ENCODE data around the gene PTPRM. TPM values are rescaled to one million over a fixed set of nuclear protein-coding genes. Genes with fewer than 3 reads are reported as not detected.

PTPRM gene
- polyA plus RNA-seq, 1 of the 3 experiments (the other 2 are of a cell fraction): 16.0 TPM

DNA sequence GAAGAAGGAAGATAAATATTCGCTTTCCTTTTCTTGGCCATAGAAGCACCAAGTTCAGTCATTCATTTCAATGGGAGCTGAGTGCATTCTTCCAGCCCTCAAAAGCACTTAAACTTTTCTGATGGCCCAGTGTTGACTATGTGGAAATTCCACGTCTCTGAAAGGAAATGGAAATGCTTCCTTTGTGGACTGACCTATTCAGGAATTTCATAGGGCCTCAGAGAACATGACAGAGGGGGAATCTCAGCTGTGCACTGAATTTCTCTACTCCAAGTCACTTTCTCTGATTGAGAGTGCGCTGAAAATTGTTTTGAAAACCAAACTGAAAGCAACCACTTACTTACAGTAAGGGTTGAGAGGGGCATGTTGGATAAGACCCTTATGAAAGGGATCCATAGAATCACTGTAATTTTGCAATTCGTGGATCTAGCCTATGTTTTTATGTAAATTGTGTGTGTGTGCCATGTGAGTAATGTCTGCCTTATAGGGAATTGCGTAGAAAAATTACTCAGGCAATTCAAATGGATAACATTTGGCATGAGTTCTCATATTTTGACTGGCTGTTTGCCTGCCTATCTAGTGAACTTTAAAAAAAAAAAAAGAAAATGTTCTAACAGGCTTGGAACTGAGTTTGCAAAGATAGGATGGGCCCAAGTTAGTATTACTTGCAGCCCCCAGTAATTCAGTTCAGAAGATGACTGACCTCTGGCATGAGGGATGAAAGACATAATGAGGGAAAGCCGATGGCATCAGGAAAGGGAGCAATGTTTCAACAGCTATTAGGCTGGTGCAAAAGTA is 437.0 kb downstream of the PTPRM start (continued):
- TF ChIP-seq TEAD4 (IDR thresholded peaks at IDR 0.05; ENCODE audit: borderline replicate concordance, insufficient read depth) (no peak), ZBTB33 (IDR thresholded peaks at IDR 0.05; ENCODE audit: borderline replicate concordance, low read depth) (no peak), TCF12 (IDR thresholded peaks at IDR 0.05) (no peak), RXRA (IDR thresholded peaks at IDR 0.05; ENCODE audit: borderline replicate concordance, low read depth) (no peak), ELF1 (IDR thresholded peaks at IDR 0.05) (no peak)

- H3K4me3 ChIP-seq (ENCODE audit: low read depth in 2 of 2, low read length in 1 of 2): no peak overlapping the region
- H3K27ac ChIP-seq (ENCODE audit: low read depth in 2 of 2, low read length in 1 of 2): no peak overlapping the region
- H3F3A ChIP-seq (replicated peaks; ENCODE audit: insufficient read depth): no peaks in the 10 kb centered on the region
- no peak overlapping the region for H3K9ac ChIP-seq
- no peaks in the 10 kb centered on the region for H4K20me1 ChIP-seq (ENCODE audit: insufficient read depth)
- no peak overlapping the region for H2AFZ ChIP-seq (ENCODE audit: low read depth)
- 76% methylated on average over 3 of the region's 3 CpGs for WGBS (ENCODE audit: low lambda C conversion rate)
- DNase-seq: no peak
- ChIA-PET POLR2A (no interaction called here), CTCF (no interaction called here)
- no peaks in the 10 kb centered on the region for H3K27me3 ChIP-seq (ENCODE audit: insufficient read depth)
- no peaks in the 10 kb centered on the region for H3K36me3 ChIP-seq (replicated peaks in 1 of 2; ENCODE audit: control insufficient read depth in 1 of 2, insufficient read depth in 2 of 2, low read length in 1 of 2)
- H3K4me1 ChIP-seq (ENCODE audit: control insufficient read depth in 1 of 2, insufficient read depth in 2 of 2, low read depth in 1 of 2, low read length in 1 of 2): peaks cover 0 to 15% of the 10 kb centered on the region in 2 experiments; a peak in 1 of 4 replicates
- no peaks in the 10 kb centered on the region for H3K9me2 ChIP-seq
- H3K9me3 ChIP-seq: no peaks in the 10 kb centered on the region
- no peak for TF ChIP-seq RAD21 (IDR thresholded peaks at IDR 0.05; ENCODE audit: low read length)
- no peak for TF ChIP-seq MAX (IDR thresholded peaks at IDR 0.05; ENCODE audit: low read depth)
- TF ChIP-seq FOSL2 (IDR thresholded peaks at IDR 0.05; ENCODE audit: borderline replicate concordance, low read depth): no peak
- TF ChIP-seq GABPA (IDR thresholded peaks at IDR 0.05; ENCODE audit: low read depth): no peak
- TF ChIP-seq, protein P1, sequence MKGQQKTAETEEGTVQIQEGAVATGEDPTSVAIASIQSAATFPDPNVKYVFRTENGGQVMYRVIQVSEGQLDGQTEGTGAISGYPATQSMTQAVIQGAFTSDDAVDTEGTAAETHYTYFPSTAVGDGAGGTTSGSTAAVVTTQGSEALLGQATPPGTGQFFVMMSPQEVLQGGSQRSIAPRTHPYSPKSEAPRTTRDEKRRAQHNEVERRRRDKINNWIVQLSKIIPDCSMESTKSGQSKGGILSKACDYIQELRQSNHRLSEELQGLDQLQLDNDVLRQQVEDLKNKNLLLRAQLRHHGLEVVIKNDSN (IDR thresholded peaks at IDR 0.05; ENCODE audit: borderline replicate concordance, low read depth): no peak
- TF ChIP-seq, protein P2, sequence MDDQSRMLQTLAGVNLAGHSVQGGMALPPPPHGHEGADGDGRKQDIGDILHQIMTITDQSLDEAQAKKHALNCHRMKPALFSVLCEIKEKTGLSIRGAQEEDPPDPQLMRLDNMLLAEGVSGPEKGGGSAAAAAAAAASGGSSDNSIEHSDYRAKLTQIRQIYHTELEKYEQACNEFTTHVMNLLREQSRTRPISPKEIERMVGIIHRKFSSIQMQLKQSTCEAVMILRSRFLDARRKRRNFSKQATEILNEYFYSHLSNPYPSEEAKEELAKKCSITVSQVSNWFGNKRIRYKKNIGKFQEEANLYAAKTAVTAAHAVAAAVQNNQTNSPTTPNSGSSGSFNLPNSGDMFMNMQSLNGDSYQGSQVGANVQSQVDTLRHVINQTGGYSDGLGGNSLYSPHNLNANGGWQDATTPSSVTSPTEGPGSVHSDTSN (IDR thresholded peaks at IDR 0.05): no peak
- TF ChIP-seq CHD2 (IDR thresholded peaks at IDR 0.05; ENCODE audit: low read length, partially characterized antibody): no peak
- TF ChIP-seq RCOR1 (IDR thresholded peaks at IDR 0.05; ENCODE audit: low read length): no peak
- no peak for TF ChIP-seq SIN3A (IDR thresholded peaks at IDR 0.05; ENCODE audit: borderline replicate concordance, low read depth, low read length)
- no peak for TF ChIP-seq USF2 (IDR thresholded peaks at IDR 0.05; ENCODE audit: borderline replicate concordance, low read depth, low read length)
- TF ChIP-seq, protein P3, sequence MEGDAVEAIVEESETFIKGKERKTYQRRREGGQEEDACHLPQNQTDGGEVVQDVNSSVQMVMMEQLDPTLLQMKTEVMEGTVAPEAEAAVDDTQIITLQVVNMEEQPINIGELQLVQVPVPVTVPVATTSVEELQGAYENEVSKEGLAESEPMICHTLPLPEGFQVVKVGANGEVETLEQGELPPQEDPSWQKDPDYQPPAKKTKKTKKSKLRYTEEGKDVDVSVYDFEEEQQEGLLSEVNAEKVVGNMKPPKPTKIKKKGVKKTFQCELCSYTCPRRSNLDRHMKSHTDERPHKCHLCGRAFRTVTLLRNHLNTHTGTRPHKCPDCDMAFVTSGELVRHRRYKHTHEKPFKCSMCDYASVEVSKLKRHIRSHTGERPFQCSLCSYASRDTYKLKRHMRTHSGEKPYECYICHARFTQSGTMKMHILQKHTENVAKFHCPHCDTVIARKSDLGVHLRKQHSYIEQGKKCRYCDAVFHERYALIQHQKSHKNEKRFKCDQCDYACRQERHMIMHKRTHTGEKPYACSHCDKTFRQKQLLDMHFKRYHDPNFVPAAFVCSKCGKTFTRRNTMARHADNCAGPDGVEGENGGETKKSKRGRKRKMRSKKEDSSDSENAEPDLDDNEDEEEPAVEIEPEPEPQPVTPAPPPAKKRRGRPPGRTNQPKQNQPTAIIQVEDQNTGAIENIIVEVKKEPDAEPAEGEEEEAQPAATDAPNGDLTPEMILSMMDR (IDR thresholded peaks at IDR 0.05): no peak
- TF ChIP-seq POLR2AphosphoS5 (IDR thresholded peaks at IDR 0.05; ENCODE audit: low read depth, low read length): no peak
- TF ChIP-seq SMC3 (IDR thresholded peaks at IDR 0.05; ENCODE audit: low read depth, low read length): no peak
- no peak overlapping the region for H3K4me2 ChIP-seq
- H3K79me2 ChIP-seq (ENCODE audit: insufficient read depth): no peaks in the 10 kb centered on the region
These were observed 437.7 kb downstream of the PTPRM start for GRCh38 chr18:8004792-8005191.
